ENCODE data around the gene PRKAB1. TPM values are rescaled to one million over a fixed set of nuclear protein-coding genes. Genes with fewer than 3 reads are reported as not detected.

The PRKAB1 gene
- total RNA-seq, 1 experiment from 2014 or later: 25.0 TPM

DNA sequence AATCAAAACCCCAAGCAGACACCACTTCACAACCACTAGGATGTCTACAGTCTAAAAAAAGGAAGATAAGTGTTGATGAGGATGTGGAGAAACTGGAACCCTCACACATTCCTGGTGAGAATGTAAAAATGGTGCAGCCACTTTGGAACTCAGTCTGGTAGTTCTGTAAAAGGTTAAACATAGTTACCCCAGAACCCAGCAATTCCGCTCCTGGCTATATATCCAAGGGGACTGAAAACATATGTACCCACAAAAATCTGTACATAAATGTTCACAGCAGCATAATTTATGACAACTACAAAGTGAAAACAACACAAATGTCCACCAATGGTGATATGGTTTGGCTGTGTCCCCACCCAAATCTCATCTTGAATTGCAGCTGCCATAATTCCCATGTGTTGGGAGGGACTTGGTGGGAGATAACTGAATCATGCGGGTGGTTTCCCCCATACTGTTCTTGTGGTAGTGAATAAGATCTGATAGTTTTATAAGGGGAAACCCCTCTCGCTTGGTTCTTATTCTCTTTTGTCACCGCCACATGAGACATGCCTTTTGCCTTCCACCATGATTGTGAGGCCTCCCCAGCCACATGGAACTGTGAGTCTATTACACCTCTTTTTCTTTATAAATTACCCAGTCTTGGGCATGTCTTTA lies 46.8 kb downstream of the PRKAB1 start:
- intact Hi-C loops (cut with micrococcal nuclease): no loop called here
- TF ChIP-seq TCF7L2 (IDR thresholded peaks at IDR 0.05; ENCODE audit: borderline replicate concordance, extremely low read depth, insufficient read depth, insufficient read length) (no peak), EZH2phosphoT487 (IDR thresholded peaks at IDR 0.05; ENCODE audit: borderline replicate concordance) (no peak), ZNF274 (IDR thresholded peaks at IDR 0.05; ENCODE audit: low read depth, low read length) (no peak), ELF1 (IDR thresholded peaks at IDR 0.05; ENCODE audit: borderline replicate concordance, low read depth) (no peak), EGR1 (IDR thresholded peaks at IDR 0.05; ENCODE audit: low read depth) (no peak), CEBPB (IDR thresholded peaks at IDR 0.05; ENCODE audit: low read depth) (no peak), JUND (IDR thresholded peaks at IDR 0.05) (no peak), SP1 (IDR thresholded peaks at IDR 0.05; ENCODE audit: low read depth) (no peak), RAD21 (IDR thresholded peaks at IDR 0.05; ENCODE audit: low read depth) (no peak), POLR2A (IDR thresholded peaks at IDR 0.05; ENCODE audit: borderline replicate concordance, extremely low read depth, insufficient read depth, insufficient read length) (no peak), POLR2AphosphoS5 (IDR thresholded peaks at IDR 0.05; ENCODE audit: low read depth, low read length) (no peak), SIN3A (IDR thresholded peaks at IDR 0.05; ENCODE audit: low read depth) (no peak), FOSL1 (IDR thresholded peaks at IDR 0.05; ENCODE audit: low read depth) (no peak), CBX3 (IDR thresholded peaks at IDR 0.05; ENCODE audit: low read depth) (no peak), EZH2 (IDR thresholded peaks at IDR 0.05) (no peak)
- TF ChIP-seq, protein P1, sequence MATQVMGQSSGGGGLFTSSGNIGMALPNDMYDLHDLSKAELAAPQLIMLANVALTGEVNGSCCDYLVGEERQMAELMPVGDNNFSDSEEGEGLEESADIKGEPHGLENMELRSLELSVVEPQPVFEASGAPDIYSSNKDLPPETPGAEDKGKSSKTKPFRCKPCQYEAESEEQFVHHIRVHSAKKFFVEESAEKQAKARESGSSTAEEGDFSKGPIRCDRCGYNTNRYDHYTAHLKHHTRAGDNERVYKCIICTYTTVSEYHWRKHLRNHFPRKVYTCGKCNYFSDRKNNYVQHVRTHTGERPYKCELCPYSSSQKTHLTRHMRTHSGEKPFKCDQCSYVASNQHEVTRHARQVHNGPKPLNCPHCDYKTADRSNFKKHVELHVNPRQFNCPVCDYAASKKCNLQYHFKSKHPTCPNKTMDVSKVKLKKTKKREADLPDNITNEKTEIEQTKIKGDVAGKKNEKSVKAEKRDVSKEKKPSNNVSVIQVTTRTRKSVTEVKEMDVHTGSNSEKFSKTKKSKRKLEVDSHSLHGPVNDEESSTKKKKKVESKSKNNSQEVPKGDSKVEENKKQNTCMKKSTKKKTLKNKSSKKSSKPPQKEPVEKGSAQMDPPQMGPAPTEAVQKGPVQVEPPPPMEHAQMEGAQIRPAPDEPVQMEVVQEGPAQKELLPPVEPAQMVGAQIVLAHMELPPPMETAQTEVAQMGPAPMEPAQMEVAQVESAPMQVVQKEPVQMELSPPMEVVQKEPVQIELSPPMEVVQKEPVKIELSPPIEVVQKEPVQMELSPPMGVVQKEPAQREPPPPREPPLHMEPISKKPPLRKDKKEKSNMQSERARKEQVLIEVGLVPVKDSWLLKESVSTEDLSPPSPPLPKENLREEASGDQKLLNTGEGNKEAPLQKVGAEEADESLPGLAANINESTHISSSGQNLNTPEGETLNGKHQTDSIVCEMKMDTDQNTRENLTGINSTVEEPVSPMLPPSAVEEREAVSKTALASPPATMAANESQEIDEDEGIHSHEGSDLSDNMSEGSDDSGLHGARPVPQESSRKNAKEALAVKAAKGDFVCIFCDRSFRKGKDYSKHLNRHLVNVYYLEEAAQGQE (IDR thresholded peaks at IDR 0.05; ENCODE audit: low read depth): no peak
- TF ChIP-seq, protein P2, sequence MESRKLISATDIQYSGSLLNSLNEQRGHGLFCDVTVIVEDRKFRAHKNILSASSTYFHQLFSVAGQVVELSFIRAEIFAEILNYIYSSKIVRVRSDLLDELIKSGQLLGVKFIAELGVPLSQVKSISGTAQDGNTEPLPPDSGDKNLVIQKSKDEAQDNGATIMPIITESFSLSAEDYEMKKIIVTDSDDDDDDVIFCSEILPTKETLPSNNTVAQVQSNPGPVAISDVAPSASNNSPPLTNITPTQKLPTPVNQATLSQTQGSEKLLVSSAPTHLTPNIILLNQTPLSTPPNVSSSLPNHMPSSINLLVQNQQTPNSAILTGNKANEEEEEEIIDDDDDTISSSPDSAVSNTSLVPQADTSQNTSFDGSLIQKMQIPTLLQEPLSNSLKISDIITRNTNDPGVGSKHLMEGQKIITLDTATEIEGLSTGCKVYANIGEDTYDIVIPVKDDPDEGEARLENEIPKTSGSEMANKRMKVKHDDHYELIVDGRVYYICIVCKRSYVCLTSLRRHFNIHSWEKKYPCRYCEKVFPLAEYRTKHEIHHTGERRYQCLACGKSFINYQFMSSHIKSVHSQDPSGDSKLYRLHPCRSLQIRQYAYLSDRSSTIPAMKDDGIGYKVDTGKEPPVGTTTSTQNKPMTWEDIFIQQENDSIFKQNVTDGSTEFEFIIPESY (IDR thresholded peaks at IDR 0.05; ENCODE audit: extremely low read depth, insufficient replicate concordance, low read length): no peak
- TF ChIP-seq, protein P3, sequence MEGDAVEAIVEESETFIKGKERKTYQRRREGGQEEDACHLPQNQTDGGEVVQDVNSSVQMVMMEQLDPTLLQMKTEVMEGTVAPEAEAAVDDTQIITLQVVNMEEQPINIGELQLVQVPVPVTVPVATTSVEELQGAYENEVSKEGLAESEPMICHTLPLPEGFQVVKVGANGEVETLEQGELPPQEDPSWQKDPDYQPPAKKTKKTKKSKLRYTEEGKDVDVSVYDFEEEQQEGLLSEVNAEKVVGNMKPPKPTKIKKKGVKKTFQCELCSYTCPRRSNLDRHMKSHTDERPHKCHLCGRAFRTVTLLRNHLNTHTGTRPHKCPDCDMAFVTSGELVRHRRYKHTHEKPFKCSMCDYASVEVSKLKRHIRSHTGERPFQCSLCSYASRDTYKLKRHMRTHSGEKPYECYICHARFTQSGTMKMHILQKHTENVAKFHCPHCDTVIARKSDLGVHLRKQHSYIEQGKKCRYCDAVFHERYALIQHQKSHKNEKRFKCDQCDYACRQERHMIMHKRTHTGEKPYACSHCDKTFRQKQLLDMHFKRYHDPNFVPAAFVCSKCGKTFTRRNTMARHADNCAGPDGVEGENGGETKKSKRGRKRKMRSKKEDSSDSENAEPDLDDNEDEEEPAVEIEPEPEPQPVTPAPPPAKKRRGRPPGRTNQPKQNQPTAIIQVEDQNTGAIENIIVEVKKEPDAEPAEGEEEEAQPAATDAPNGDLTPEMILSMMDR (IDR thresholded peaks at IDR 0.05 in 2 of 3, conservative IDR thresholded peaks at IDR 0.05 in 1 of 3; ENCODE audit: borderline replicate concordance in 1 of 3, insufficient read depth in 1 of 3, low read depth in 2 of 3, low read length in 2 of 3): no peak
- TF ChIP-seq, protein P4, sequence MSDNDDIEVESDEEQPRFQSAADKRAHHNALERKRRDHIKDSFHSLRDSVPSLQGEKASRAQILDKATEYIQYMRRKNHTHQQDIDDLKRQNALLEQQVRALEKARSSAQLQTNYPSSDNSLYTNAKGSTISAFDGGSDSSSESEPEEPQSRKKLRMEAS (IDR thresholded peaks at IDR 0.05): no peak
- TF ChIP-seq, protein P5, sequence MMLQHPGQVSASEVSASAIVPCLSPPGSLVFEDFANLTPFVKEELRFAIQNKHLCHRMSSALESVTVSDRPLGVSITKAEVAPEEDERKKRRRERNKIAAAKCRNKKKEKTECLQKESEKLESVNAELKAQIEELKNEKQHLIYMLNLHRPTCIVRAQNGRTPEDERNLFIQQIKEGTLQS (IDR thresholded peaks at IDR 0.05): no peak
- Histone ChIP-seq H3K9ac (ENCODE audit: low read length) (no peak overlapping the region), H3K27ac (ENCODE audit: low read depth, low read length) (no peak overlapping the region), H3K79me2 (ENCODE audit: insufficient read depth, low read length) (no peaks in the 10 kb centered on the region; the same call in 1 of the 2 replicates), H3K9me2 (ENCODE audit: insufficient read depth) (no peaks in the 10 kb centered on the region), H3K4me3 (replicated peaks in 1 of 2; ENCODE audit: low read depth in 1 of 2, low read length in 2 of 2) (no peak overlapping the region), H3K9me3 (ENCODE audit: control insufficient read depth in 1 of 2, insufficient read depth in 1 of 2, low read depth in 1 of 2, low read length in 2 of 2) (no peaks in the 10 kb centered on the region), H3K4me1 (ENCODE audit: control insufficient read depth in 1 of 2, insufficient read depth in 2 of 2, low read length in 2 of 2) (peaks cover 19 to 29% of the 10 kb centered on the region in 2 experiments), H3K27me3 (ENCODE audit: insufficient read depth, low read length) (no peaks in the 10 kb centered on the region), H2AFZ (ENCODE audit: low read depth, low read length, poor library complexity, severe bottlenecking) (no peak overlapping the region), H3K4me2 (ENCODE audit: low read length) (no peak overlapping the region), H4K20me1 (ENCODE audit: insufficient read depth) (no peaks in the 10 kb centered on the region), H3K36me3 (ENCODE audit: control insufficient read depth in 1 of 2, insufficient read depth in 2 of 2, low read length in 2 of 2) (peaks cover 33 to 57% of the 10 kb centered on the region in 2 experiments)
- RAD21 ChIA-PET (ENCODE audit: low non-redundant PET in 1 of 2, low total read pairs in 2 of 2, uncharacterized antibody in 2 of 2, unreplicated experiment in 2 of 2): no interaction called here
- POLR2A ChIA-PET: no interaction called here
- BruUV-seq (replicated peaks): no TSS peak
- CTCF ChIA-PET: no interaction called here
- DNase-seq (ENCODE audit: low read depth, low spot score): no peak
- ATAC-seq: no peak

Data from HCT116 (cell line).